ENCODE data around the gene ZNF579. TPM values are rescaled to one million over a fixed set of nuclear protein-coding genes. Genes with fewer than 3 reads are reported as not detected.
A peak's percentile ranks its signal among the peaks of the same experiment; 100 is the strongest.

ZNF579 gene
- total RNA-seq, 1 donor from 2014 or later = 29.1 TPM

- no peak overlapping the region for H3K27ac Mint-ChIP-seq (ENCODE audit: unreplicated experiment)
- TF ChIP-seq, protein P1, sequence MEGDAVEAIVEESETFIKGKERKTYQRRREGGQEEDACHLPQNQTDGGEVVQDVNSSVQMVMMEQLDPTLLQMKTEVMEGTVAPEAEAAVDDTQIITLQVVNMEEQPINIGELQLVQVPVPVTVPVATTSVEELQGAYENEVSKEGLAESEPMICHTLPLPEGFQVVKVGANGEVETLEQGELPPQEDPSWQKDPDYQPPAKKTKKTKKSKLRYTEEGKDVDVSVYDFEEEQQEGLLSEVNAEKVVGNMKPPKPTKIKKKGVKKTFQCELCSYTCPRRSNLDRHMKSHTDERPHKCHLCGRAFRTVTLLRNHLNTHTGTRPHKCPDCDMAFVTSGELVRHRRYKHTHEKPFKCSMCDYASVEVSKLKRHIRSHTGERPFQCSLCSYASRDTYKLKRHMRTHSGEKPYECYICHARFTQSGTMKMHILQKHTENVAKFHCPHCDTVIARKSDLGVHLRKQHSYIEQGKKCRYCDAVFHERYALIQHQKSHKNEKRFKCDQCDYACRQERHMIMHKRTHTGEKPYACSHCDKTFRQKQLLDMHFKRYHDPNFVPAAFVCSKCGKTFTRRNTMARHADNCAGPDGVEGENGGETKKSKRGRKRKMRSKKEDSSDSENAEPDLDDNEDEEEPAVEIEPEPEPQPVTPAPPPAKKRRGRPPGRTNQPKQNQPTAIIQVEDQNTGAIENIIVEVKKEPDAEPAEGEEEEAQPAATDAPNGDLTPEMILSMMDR (conservative IDR thresholded peaks at IDR 0.05) = no peak
- H3K4me3 Mint-ChIP-seq = no peak overlapping the region
- H3K4me1 Mint-ChIP-seq = peaks cover 4% of the 10 kb centered on the region
- no peaks in the 10 kb centered on the region for H3K27me3 Mint-ChIP-seq (ENCODE audit: low read depth)
- no peaks in the 10 kb centered on the region for H3K9me3 Mint-ChIP-seq
- no peak for DNase-seq (ENCODE audit: low read depth, low spot score)
- peaks cover 15% of the 10 kb centered on the region for H3K36me3 Mint-ChIP-seq (ENCODE audit: low read depth)
Measured at GRCh38 chr19:55614711-55615542, 34.3 kb upstream of the ZNF579 start.

DNA sequence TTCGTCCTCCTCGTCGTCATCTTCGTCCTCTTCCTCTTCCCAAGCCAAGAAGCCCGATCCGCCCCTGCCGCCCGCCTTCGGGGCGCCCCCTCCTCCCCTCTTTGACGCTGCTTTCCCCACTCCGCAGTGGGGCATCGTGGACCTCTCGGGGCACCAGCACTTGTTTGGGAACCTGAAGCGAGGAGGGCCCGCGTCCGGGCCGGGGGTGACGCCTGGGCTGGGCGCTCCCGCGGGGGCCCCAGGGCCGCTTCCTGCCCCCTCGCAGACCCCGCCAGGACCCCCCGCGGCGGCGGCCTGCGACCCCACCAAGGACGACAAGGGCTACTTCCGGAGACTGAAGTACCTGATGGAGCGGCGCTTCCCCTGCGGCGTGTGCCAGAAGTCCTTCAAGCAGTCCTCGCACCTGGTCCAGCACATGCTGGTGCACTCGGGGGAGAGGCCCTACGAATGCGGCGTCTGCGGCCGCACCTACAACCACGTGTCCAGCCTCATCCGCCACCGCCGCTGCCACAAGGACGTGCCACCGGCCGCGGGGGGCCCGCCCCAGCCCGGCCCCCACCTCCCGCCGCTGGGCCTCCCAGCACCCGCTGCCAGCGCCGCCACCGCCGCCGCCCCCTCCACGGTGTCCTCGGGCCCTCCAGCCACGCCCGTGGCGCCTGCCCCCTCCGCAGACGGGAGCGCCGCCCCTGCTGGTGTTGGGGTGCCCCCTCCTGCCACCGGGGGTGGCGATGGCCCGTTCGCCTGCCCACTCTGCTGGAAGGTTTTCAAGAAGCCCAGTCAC is 33.5 kb upstream of the ZNF579 start:
- H3K4me3 Mint-ChIP-seq = no peak overlapping the region
- H3K27me3 Mint-ChIP-seq (ENCODE audit: low read depth) = no peaks in the 10 kb centered on the region
- peaks cover 8% of the 10 kb centered on the region for H3K4me1 Mint-ChIP-seq
- H3K9me3 Mint-ChIP-seq = no peaks in the 10 kb centered on the region
- H3K36me3 Mint-ChIP-seq (ENCODE audit: low read depth) = peaks cover 20% of the 10 kb centered on the region
- H3K27ac Mint-ChIP-seq (ENCODE audit: unreplicated experiment) = no peak overlapping the region
- TF ChIP-seq, protein P1 (conservative IDR thresholded peaks at IDR 0.05) = no peak
- DNase-seq (ENCODE audit: low read depth, low spot score) = no peak

DNA sequence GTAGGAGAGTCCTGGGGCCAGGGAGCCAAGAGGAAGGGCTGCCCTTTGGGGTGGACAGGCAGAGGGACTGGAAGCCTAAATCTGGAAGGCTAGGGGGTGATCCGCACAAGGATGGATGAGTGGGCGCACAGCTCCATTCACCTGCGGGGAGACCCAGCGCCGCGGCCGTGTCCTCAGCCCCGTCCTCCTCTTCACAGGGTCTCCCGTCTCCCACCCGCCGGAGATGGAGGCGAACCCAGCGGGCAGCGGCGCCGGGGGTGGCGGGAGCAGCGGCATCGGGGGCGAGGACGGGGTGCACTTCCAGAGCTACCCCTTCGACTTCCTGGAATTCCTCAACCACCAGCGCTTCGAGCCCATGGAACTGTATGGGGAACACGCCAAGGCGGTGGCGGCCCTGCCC is 32.7 kb upstream of the ZNF579 start:
- Mint-ChIP-seq H3K27ac (ENCODE audit: unreplicated experiment) (no peak overlapping the region), H3K27me3 (ENCODE audit: low read depth) (no peaks in the 10 kb centered on the region), H3K36me3 (ENCODE audit: low read depth) (peaks cover 20% of the 10 kb centered on the region), H3K9me3 (no peaks in the 10 kb centered on the region), H3K4me1 (peaks cover 13% of the 10 kb centered on the region), H3K4me3 (peak overlapping the region; percentile 19)
- DNase-seq (ENCODE audit: low read depth, low spot score) = no peak
- TF ChIP-seq, protein P1 (conservative IDR thresholded peaks at IDR 0.05) = no peak

DNA sequence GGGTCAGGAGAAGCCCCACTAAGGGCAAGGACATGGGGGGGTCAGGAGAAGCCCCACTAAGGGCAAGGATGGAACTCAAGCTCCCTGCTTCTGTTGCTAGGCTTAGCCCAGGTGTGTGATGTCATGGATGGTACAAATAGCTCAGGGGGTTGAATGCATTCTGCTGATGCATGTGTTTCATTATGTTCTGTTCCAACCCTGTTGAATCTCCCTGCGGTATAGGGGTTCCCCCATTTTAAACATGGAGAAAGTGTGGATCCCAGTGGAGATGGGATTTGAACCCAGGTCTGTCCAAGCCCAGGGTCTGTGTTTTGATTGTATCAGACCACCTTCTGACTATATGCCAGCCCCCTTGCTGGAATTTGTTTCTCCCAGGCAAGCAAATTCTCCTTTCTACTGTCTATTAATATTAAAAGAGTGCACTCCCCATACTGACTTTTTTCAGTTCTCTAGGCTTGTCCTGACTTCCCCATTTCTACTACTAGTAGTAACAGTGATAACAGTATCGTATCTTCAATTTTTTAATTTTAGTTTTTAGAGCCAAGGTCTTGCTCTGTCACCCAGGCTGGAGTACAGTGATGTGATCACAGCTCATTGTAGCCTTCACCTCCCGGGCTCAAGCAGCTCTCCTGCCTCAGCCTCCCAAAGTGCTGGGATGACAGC is 31.5 kb upstream of the ZNF579 start:
- TF ChIP-seq, protein P1 (conservative IDR thresholded peaks at IDR 0.05) = no peak
- Mint-ChIP-seq H3K27ac (ENCODE audit: unreplicated experiment) (no peak overlapping the region), H3K4me1 (peaks cover 16% of the 10 kb centered on the region), H3K27me3 (ENCODE audit: low read depth) (no peaks in the 10 kb centered on the region), H3K36me3 (ENCODE audit: low read depth) (peaks cover 16% of the 10 kb centered on the region), H3K4me3 (peak overlapping the region; percentile 38), H3K9me3 (no peaks in the 10 kb centered on the region)
- DNase-seq (ENCODE audit: low read depth, low spot score) = no peak

DNA sequence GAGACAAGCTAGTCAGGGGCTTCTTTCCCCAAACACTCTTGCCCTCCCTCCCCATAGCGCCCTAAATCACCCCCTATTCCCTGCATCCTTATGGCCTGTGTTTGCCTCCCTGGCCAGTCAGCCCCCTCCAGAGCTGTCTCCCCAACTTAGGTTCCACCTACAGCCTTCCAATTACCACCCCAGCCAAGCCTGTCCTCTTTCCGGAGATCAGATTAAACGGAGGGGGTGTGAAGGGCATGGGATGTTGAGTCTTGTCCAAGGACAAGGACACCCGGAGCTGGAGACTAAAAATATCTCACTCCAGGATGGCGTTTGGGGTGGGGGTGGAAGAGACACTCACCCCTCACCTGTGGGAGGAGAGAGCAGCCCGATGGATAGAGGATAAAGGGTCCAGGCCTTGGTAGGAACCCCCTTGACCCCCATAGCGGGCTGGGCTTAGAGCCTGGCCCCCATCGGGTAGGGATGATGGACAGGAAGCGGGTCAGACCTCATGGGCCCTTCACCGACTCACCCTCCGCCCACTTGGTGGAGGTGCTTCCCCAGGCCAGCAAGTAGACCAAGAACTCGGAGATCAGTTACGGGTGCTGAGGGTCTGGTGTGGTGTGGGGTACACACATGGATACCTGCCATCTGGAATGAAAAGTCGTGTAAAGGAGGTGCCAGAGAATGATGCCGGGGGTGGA is 30.8 kb upstream of the ZNF579 start:
- Mint-ChIP-seq H3K4me3 (peak overlapping the region; percentile 69), H3K4me1 (peaks cover 22% of the 10 kb centered on the region), H3K27me3 (ENCODE audit: low read depth) (no peaks in the 10 kb centered on the region), H3K9me3 (no peaks in the 10 kb centered on the region), H3K27ac (ENCODE audit: unreplicated experiment) (no peak overlapping the region), H3K36me3 (ENCODE audit: low read depth) (peaks cover 13% of the 10 kb centered on the region)
- TF ChIP-seq, protein P1 (conservative IDR thresholded peaks at IDR 0.05) = no peak
- DNase-seq (ENCODE audit: low read depth, low spot score) = no peak

Data from neural crest cell (in vitro differentiated cells).